GM21423 (cell line): ENCODE measurements around the gene REXO1.

Experiments used
- ATAC-seq: cut with Tn5 transposase; IDR thresholded peaks from one replicate; pipeline ENCODE4 v1.9.1; 2021; ENCODE audit warnings: mild to moderate bottlenecking, moderate library complexity; ENCODE audit not compliant: unreplicated experiment

The REXO1 gene

DNA sequence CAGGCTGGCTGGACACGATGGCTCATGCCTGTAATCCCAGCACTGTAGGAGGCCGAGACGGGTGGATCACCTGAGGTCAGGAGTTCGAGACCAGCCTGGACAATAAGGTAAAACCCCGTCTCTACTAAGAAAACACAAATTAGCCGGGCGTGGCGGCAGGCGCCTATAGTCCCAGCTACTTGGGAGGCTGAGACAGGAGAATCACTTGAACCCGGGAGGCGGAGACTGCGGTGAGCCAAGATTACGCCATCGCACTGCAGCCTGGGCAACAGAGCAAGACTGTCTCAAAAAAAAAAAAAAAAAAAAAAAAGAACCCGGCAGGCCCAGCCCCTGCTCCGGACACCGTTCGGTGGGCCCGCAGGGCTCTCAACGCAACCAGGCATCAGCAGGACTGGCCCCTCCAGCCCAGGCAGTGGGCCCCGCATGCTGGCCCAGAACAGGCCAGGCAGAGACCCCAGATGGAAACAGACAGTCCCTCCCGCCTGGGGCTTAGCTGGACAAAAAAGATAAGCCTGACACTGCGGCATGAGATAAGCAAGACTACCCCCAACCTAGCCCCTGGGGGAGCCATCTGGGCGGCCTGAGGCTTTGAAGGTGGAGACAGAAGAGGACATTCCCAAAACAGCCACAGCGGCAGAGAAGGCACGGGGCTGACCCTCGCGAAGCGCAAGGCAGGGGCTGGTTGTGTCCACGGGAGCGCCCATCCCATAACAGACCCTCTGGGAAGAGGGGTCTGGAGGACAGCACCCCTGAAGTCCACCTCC lies 11.6 kb downstream of the REXO1 start:
- ATAC-seq, result no peak

DNA sequence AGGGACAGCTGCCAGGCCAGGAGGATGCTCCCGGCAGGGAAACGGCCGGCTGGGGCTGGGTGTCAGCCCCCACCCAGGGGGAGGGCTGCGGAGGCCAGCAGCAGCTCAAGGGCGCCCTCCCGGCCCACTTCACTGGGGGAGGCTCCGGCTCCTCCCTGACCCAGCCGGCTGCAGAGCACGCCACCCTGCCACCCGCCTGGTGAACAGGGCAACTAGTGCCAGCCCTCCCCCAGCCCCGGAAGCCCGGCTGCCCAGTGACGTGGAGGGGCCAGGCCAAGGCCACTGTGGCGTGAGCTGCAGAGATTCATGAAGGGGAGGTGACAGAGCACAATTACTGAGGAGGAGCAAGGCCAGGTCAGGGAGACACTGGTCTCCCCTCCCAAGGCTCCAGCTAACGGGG lies 14.7 kb downstream of the REXO1 start:
- no peak for ATAC-seq

DNA sequence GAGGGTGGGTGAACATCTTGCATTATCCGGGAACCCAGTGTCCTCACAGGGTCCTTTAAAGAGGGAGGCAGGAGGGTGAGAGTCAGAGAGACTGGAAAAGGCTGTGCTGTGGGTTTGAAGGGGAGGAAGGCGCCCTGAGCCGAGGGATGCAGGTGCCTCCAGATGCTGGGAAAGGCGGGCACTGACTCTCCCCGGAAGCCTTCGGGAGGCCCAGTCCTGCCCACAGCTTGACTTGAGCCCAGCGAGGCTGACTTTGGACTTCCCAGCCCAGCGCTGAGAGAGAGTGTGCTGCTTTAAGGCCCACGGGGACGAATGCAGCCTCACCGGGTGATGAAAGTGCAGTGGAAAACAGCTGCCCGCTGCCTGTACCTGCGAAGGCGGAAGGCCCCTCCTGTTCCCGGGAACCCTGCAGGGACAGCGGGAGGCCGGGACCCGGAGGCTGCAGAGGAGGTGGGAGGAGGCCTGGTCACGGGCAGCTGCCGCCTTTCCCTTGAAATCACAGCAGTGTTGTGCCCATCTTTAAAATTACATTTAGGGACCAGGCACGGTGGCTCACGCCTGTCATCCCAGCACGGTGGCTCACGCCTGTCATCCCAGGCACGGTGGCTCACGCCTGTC lies 16.1 kb downstream of the REXO1 start:
- ATAC-seq, result no peak

DNA sequence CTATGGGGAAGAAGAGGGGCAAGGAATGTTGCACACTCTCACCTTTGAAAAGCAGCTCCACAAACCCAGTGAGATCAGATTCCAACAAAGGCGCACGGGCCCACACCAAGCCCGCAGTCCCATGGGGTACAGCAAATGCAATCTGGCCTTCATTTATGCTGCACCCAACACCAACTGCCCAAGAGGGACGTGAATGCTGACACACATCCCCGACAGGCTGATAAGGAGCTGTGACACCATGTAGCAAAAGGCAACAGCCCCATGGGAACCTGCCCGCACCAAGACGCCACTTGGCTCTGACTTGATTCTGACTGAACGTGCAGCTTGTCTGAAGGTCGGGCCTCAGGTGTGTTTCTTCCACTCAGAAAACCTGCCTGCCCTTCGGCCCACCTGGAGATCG lies 17.3 kb downstream of the REXO1 start:
- ATAC-seq, result no peak

DNA sequence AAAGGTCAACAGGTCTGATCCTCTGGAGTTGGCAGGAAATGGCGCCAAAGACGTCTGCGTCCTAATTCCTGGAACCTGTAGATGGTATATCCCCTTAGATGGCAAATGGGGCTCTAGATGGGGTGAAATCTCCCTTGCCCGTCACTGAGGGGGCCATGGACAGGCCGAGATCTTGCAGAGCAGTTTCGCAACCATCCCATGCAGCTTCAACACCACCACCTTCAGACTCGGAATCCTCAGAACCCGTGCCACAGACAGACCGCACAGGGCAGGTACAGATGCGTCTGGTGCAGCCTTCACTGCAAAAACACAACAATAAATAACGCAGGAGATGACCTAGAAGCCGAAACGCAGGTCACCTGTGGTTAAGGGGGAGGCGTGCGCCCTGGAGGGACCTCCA lies 17.7 kb downstream of the REXO1 start:
- ATAC-seq, result no peak

DNA sequence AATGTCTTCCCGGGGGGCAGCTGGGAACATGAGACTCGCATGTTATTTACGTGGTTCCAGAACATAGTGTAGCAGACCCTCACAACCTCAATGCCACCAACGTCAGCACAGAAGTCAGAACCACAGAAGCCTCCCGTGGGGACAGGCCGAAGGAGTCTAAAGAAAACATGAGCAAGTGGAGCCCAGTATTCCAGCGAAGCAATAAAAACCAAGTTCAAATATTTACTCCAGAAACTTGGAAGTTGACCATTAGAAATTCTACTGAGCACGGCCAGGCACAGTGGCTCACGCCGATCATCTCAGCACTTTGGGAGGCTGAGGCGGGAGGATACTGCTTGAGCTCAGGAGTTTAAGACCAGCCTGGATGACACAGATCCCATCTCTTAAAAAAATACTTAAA lies 18.3 kb downstream of the REXO1 start:
- ATAC-seq, result no peak

DNA sequence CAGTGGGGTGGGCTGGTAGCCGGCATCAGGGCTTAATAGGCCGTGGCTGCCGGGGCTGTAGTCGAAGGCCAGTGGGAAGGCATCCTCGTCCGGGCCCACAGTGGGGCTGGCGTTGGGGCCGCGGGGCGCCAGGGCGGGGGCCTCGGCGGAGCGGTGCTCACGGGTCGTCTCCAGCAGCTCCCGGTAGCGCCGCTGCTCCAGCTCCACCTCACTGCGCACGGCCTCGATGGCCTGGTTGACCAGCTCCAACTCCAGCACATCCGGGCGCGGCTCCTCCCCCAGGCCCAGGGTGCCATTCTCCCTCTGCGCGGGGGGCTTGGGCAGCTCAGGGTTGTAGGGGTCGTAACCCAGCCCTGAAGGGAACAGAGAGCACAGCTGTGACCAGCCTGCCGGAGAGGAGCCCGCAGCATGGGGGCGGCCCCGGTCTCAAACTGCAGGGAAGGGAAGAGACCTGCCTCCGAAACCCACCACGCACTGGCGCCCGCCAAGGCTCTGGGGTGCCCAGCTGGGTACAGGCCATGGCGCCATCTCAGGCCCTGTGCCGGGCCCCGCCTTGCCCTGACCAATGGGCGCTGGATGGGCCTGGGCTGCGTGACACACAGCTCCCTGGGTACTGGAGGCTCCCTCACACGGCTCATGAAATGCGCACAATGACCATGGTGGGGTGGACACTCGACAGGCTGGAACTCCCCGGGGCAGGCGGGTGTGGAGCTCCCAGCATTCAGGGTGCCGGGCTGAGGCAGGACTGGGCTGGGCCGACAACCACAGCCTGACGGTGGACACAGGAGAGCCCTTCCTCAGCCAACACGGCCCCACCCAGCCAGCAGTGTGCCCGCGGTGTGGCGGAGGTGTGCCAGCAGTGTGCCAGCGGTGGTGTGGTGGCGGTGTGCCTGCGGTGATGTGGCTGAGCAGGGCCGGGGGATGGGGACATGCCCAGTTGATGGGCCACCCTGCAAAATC lies 19.7 kb downstream of the REXO1 start:
- ATAC-seq, result no peak

DNA sequence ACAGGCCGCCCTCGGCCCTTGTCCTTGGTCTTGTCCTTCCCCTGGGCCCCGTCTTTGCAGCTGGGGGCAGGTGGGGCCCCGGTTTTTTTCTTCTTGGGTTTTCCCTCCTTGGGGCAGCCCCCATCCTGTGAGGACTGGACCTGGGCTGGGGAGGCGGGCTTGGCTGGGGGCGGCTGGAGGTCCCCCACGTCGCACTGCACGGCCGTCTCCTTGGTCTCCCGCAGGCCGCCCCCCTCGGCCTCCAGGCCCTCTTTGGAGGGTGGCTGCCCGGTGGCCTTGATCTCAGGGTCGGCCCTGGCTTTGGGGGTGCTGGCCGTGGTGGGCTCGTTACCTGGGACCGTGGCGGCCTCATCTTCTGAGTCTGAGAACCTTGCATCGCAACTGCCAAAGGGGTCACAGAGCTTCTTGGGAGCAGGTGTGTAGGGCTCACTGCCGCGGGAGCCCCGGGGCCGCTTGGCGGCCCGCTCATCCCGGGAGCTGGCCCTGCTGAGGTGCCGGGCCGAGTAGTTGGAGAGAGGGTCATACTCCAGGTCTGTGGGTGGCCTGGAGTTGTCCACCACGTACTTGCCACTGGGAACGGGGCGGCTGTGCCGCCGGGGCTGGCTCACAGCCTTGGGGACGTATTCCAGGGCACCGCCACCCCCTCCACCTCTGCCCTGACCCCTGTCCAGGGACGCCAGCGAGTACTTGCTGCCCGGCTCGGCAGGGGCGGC lies 20.6 kb downstream of the REXO1 start:
- no peak for ATAC-seq

DNA sequence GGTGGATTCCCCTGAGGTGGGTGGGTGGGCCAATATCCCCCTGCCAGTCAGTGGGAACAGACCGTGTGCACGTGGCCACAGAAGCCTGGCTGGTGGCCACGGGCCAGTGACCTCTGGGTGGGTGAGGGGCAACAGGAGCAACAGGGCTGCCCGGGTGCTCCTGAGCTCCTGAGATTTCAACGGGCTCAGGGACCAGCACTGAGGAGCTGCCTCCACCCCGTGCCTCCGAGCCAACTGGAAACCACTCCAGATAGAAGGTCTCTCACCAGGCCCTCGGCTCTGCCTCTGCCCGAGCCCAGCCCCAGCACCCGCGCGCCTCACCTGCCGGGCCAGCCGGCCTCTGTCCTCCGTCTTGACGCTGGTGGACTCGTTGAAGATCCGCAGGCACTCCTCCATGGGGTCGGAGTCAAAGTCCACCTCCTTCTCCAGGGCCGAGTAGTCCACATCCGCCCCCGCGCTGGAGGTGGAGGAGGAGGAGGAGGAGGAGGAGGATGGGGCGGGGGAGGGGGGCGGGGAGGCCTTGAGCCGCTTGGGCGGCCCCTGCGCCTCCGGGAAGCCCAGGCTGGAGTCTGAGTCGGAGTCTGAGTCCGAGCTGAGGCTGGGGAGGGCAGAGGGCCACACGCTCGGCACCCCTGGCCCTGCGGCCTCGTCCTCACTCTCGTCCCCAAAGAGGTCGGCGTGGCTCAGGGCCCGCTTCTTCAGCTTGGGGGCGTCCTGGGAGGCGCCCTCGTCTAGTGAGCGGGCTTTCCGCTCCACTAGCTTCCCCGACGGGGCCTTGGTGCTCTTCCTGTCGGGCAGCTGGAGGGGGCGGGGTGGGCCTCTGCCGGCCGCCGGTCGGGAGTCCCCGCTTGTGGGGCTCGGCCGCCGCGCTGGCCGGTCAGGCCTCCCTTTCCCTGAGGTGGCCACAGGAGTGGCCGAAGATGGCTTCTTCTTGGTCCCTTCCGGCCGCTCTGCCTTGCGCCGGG lies 21.4 kb downstream of the REXO1 start:
- no peak for ATAC-seq

DNA sequence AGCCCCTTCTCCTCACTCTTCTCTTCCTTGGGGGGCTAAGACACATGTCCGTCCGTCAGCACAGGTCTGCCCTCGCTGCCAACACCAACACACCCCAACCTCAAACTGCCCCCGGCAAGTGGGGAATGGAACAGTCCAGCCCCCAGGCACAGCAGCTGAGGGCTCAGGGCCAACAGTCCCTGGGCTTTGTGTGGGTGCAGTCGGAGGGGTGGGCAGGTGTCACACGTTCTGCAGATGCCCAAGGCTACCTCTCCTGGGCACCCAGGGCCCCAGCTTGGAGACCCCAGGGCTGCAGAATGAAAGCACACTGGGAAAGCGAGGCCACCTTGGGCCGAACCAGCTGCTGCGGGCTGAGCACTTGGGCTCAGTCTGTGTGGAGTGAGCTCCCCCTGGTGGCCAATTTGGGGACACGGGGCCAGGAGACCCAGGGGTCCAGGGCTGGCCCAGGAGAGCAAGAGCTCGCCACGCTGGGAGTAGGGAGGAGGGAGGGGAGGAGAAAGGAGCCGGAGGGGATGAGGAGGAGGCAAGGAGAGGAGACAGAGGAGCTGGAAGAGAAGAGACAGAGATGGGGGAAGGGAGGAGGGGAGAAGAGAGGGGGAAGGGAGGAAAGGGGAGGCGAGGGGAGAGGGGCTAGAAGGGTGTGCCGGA lies 22.2 kb downstream of the REXO1 start:
- no peak for ATAC-seq

DNA sequence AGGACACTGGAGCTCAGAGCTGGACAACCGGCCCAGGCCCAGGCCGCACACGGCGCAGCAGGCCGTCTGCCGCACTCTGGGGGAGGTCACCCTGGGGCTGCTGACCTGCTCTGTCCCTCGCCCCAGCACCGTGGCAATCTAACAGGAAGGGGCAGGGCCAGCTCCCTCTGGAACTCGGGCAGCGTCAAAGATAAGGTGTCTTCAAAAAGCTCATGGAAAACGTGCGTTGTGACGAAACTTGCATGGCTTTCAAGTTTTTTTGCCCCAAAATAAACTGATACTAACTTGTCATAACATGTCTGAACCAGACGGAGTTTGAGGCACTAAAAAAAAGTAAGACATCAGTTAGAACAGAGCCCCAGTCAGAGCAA lies 24.0 kb downstream of the REXO1 start:
- no peak for ATAC-seq

DNA sequence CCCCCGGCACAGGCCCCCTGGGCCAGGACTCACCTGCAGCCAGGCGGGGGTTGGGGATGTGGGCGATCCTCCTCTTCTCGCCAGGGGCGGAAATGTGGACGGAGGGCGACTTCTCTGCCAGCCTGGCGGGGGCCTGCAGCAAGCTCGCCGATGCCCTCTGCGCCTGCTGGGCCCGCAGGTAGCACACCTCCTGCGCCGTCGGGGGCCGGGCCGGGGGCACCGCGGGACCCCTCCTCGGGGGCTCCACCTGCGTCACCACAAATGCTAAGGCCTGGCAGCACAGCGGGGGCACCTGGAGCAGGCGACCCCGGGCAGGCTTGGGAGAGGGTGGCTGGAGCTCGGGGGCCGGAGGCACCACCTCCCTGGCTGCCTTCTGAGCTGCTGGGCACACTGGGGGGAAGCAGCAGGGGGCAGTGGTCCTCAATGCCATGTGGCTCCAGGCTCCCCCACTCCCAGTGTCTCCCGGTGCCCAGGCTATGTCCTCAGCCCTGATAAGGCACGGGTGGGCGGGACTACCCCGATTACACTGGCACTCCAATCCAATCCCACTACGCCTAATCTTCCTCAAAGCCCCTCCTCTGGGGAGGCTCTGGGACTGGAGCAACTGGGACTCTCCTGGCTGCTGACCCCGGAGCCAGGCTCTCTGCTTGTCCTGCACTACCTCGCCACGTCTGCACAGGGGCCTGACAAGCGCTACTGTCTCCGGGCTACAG lies 24.6 kb downstream of the REXO1 start:
- ATAC-seq, result no peak

DNA sequence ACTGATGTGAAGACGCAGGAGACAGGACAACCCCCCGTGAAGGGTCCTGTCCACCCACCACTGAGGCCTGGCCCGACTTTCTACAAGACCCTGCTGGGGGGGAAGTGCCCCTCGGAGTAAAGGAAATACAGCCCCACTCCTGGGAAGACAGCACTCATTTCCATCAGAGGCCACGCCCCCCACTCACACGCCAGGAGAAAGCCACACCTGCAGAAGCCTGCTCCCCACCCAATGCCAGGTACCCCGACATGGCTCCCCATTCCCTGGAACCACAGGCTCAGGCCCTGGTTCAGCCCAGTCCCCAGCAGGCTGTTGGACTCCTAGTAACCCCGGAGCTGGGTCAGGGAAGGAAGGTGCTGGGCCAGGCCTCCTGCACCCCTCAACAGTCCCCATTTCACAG lies 25.3 kb downstream of the REXO1 start:
- no peak for ATAC-seq

DNA sequence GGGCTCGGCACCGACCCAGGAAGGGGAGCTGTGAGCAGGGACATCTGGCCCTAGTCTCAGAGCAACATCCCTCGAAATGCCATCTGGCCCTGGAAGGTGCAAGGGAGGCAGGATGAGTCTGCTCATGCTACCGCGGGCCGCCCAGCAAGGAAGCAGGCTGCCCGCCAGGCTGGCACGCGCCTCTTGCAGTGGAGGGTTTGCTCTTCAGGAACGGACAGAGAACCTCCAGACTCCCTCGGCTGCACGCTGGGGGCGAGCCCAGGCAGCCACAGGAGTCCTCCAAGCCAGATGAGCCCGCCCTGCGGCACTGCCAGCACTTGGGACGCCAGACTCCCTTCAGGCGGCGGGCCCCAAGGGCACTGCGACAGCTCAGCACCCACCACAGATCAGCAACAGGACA lies 26.1 kb downstream of the REXO1 start:
- ATAC-seq, result no peak

DNA sequence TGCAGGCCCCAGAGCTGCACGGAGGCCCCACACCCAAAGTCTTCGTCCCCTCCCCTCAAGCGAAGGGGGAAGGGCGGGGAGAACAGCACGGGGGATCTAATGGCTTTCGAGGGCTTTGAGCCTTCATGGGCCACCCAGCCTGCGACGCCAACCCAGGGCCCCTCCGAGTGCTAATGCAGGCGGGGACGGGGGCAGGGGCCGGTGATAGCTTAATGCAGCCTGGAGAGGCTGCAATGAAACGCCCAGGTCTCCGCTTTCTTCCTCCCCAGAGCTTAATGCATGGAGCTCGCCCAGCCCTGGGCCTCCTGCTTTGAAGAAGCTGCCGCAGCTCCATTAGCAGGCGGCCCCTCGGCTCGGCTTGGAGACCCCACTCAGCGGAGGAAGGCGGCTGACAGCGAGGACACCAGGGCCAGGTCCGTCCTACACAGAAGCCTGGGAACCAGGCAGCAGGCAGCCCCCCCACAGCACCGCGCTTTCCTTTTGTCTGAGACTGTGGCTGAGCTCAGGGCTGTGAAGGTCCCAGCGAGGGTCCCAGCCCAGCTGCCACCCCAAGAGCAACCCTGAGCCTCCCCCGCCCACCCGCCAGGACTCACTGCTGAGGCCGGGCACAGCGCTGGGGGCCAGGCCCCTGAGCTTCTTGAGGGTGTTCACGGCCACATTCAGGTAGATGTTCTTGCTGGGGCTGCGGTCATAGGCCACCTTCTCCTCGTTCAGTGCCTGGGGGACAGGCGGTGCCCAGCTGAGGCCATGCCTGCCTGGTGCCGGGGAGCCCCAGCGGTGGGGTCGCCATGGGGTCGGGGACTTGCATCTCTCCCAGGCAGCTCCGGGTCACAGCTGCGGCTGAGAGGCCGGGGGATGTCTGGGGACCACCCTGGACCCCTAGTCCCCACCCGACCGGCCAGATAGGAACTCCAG lies 28.7 kb downstream of the REXO1 start:
- ATAC-seq, result no peak

DNA sequence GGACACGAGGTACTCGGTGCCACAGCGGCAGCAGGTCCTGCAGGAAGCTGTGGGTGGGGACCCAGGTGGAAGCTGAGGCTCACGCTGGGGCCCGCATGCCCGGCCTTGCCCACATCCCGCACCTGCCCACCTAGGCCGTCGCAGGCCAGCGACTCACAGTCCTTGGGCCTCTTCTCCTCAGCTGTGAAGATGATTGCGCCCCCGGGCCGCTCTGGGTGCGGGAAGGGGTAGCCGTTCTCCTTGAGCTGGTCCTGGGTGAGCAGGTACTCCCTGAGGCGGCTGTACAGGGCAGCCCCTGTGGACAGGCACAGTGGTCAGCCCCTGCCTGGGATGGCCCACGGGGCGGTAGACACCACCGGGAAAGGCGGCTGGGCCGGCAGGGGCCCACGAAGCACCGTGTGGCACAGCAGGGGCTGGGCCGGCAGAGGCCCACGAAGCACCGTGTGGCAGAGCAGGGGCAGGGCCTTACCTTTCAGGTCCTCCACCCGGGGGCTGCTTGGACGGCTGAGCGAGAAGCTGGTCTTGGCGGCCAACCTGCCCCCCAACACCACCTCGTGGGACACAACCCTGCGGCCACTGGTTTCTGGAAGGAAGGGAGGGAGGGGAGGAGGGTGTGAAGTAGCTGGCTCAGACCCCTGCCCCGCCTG lies 29.6 kb downstream of the REXO1 start:
- no peak for ATAC-seq

DNA sequence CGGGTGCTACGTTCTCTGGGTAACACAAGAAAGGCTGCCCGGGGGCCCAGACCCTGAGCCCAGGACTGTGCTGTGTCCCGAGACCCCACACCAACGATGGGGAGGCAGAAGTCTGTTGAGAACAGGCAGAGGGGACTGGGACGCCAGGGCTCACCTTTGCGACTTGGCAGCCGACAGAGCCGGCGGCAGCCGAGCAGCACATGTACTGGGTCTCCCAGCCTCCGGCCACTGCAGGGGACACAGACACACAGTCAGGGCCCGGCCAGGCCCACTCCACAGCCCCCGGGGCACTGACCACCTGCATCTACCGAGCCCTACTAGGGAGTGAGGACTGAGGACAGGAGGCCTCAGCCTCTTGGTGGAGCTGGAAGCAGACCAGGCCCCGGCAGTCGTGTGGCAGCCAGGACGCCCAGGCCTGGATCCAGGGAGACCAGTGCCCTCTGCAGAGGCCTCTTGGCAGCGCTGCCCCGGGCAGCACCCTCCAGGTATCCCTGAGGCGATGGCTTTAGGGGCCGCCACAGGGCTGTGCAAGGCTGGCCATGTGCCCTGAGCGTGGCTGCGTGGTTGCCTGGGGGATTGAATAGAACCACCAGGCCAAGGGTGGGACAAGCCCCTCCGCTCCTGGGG lies 30.6 kb downstream of the REXO1 start:
- ATAC-seq, result no peak
